ENCODE results near the gene APOBEC3B.
"Not testable (repeated sequence)": the region's sequence is repeated elsewhere in the genome, so short reads cannot be mapped to it uniquely, and the experiment has no call there.

Gene APOBEC3B

DNA sequence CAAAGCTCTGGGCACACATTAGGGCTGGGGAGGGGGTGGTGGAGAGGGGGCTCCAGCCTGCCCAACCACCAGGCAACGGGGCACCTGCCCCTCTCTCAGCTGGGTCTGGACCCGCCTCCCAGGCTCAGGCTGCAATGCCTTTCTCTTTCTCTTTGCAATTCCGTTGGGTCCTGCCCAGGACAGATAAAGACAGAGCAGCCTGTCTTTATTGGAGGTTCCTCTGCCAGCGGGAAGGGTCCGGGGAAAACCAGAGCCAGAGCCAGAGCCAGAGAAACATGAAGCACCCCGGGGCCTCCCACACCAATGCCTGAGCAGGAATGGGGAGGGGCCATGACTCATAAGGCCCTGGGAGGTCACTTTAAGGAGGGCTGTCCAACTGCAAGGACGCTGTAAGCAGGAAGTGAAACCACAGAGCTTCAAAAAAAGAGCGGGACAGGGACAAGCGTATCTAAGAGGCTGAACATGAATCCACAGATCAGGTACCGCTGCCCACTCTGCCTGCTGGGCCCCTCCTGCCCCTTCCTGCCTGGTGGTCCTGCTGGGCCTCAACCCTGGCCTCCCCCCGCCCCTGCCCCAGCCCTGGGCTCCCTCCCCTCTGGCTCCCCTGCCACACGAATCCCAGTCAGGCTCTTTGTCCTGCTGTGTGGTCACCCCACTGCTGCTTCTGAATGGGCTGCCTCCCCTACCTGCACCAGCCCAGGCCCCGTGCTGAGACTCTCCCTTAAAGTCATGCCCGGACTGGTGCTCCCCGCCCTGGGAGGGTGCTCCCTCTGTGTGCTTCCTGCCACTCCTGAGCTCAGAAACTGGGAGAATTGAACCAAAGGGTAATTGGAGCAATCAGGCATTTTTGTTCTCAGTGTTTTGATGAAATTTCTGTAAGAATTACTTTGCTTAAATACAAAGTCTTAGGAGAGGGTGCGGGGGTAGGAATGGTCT, at the start of gene APOBEC3B:
APOBEC3B (plus strand) TSS at position 356 of the 936 bp plus-strand sequence; CDS start at position 463, 107 bp downstream.
- peak; percentile 22 for DNase-seq

DNA sequence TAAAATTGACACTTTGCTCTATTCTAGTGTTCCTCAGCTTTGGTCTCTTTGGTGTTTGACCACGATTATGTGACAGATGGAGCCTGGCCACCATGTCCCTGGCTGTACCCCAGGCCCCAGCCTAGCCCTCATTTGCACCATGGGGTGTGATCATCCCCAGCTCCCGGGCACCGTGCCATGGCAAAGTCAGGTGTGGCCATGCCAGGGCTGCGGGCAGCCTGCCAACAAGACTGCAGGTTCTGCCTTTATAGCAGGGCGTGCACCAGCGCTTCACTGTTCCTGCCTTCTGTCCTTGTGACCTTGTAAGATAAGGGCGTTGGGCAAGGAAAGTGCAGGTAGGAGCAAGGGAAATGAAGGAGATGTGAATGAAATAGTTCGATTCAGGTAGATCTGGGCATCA, 47.1 kb upstream of the APOBEC3B start:
- no peak for DNase-seq

DNA sequence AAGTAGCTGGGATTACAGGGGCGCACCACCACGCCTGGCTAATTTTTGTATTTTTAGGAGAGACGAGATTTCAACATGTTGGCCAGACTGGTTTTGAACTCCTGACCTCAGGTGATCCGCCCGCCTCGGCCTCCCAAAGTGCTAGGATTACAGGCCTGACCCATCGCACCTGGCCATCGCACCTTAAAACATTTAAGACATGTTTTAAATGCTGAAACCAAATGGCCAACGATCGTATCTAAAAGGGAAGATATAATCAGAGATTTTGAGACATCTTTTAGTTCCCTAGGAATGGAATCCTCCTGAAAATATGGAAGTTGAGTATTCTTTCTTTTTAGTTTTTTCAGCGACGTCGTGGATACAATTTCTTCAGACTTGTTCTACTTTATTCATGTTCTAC, 46.5 kb upstream of the APOBEC3B start:
- DNase-seq: no peak

DNA sequence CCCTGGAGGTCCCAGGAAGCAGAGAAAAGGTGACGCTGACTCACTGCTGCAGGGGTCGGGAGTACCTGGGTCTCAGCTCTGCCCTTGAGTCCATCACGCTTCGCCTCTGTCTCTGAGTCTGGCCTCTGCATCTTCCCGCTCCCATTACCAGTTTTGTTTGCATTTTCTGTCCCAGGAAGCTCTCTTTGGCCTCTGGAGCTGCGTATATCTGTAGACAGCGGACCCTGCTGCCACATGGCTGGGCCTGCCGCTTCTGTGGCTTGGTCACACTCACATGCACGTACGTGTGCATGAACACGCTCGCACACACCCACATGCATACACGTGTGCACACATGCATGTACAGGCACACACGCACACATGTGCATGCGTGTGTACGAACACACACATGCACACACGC, 45.6 kb upstream of the APOBEC3B start:
- no peak for DNase-seq

DNA sequence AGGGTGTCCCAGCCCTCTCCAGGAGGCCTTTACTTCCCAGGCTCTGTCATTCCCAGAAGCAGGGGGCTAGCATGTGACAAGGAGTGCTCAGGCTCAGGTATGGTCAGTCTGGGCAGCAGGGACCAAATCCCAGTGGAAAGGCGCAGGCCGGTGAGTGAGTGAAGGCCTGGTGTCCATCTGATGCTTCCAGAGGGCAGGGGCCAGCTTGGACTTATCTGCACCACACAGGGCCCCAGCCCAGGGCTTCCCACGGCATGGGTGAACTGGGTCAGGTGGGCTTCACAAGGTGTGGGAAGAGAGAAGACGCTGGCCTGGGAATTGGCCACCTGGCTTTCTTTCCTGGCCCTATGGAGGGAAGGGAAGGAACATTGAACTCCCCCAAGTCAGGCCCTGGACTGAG, 45.1 kb upstream of the APOBEC3B start:
- DNase-seq: no peak

DNA sequence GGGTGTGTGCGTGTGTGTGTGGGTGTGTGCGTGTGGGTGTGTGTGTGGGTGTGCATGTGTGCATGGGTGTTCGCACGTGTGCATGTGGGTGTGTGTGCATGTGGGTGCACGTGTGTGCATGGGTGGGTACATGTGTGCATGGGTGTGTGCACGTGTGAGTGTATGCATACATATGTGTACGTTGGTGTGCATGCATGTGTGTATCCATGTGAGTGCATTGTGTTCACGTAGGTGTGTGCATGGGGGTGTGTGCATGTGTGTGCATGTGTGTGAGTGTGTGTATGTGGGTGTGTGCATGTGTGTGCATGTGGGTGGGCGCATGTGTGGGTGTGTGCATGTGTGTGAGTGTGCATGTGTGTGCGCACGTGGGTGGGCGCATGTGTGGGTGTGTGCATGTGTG, 44.6 kb upstream of the APOBEC3B start:
- DNase-seq: no peak

DNA sequence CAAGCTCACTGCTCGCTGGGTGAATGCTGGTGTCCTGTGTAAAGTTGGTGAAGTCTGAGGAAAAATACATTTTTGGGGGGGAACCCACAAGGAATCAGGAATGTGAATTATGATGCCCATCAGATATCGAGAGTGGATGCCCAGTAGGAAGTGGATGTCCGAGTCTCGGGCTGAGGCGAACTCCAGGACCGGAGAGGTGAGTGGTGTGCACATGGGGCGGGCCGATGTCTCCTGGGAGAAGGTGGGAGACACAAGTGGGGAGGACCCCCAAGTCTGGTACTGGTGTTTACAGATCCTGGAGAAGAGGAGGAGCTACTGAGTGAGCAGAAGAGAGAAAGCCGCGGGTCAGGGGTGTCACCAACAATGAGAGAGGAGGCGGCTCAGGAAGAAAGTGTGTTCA, 43.9 kb upstream of the APOBEC3B start:
- DNase-seq: no peak

DNA sequence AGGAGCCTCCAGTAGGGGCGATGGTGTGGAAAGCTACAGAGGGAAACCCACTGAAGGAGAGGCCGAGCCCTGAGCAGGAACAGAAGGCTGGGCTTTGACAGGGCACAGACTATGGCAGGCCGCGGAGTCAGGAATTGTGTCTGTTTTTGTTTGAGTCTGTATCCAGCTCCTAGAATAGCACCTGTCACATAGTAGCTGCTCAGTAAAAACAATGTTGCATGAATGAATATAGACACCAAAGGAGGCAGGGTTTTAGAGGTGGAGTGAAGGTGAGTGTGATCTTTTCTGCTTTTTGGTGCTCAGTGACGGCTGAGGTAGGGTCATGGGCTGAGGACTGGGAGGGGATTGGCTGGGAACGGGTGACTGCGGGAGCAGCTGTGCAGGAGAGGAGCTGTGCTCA, 43.2 kb upstream of the APOBEC3B start:
- no peak for DNase-seq

DNA sequence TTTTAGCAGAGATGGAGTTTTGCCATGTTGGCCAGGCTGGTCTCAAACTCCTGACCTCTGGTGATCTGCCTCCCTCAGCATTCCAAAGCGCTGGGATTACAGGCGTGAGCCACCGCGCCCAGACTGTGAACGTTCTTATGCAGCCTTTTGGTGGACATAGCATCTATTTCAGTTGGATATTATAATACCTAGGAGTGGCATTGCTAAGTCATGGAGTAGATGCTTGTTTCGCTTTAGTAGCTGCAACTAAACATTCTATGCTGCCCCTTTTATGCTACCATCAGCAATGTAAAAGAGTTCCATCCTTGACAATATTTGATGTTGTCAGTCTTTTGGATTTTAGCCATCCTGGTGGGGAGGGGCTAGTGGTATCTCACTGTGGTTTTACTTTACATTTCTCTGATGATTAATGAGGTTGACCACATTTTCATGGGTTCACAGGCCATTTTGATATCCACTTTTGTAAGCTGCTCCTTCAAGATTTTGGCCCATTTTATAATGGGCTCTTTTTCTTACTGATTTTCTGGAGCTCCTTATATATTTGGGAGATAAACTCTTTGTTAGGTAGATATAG, 41.2 kb upstream of the APOBEC3B start:
- no peak for DNase-seq

DNA sequence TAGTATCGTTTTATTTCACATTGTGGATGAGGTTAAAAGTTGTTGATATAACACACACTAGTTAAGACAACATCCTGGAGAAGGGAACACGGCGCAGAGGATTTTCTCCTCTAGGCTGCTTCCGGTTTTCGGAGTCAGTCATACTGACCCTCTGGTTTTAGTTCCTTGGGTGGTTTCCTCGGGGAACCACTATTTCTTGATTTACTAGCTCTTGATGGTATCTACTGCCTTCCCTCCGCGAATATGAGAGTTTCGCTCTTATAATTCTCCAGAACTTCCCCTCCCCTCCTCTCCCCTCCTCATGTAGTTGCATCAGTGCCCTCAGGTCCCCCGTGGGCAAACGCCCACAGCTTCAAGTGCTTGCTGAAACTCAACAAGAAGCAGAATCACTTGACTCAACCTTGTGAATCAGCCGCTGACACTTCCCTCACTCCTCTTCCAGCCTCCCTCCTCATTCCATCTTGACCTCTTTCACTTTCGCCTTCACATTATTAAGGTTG, 40.6 kb upstream of the APOBEC3B start:
- peak; percentile 77 for DNase-seq

DNA sequence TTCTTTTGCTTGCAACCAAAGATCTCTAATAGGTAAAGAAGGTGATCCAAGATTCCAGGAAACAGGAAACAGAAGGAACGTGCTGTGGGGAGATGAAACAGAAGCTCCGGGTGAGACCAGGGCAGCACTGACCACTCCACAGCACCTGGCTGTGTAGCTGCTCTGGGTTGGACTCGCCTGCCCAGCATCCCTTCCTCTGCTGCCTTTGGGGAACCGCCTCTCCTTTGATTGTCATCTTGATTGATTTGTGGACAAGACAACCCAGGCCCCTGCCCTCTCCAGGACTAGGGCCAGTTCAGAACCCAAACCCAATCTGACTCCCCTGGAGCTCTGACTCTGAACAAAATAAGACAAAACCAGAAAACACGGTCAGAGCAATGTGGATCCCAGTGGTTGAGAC, 39.4 kb upstream of the APOBEC3B start:
- DNase-seq: no peak

DNA sequence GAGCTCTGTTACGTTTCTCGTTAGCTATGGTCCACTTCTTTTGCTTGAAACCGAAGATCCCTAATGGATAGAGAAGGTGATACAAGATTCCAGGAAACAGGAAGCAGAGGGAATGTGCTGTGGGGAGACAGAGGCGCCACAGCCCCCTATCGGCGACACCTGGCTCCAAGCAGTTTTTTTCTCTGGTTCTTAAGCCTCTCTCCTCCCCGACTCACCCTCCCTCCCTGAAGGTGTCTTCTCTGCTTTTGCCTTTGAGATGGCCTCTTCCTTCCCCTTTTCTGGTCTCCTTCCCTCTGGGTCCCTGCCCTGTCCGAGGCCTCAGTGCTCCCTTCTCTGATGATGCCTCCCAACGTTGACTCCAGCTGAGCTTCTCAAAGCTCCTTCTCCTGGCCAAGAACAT, 38.9 kb upstream of the APOBEC3B start:
- no peak for DNase-seq

DNA sequence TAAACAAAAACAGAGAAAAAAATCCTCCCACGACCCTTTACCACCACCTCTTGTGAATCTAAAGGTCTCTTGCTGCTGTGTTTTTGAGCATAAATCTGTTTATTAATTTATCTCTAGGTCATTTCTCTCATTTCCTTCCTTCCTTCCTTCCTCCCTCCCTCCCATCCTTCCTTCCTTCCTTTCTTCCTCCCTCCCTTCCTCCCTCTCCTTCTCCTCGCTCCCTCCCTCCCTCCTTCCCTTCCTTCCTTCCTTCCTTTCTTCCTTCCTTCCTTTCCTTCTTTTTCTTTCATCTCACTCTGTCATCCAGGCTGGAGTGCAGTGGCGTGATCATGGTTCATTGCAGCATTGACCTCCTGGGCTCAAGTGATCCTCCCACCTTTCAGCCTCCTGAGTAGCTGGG, 38.3 kb upstream of the APOBEC3B start:
- no peak for DNase-seq

DNA sequence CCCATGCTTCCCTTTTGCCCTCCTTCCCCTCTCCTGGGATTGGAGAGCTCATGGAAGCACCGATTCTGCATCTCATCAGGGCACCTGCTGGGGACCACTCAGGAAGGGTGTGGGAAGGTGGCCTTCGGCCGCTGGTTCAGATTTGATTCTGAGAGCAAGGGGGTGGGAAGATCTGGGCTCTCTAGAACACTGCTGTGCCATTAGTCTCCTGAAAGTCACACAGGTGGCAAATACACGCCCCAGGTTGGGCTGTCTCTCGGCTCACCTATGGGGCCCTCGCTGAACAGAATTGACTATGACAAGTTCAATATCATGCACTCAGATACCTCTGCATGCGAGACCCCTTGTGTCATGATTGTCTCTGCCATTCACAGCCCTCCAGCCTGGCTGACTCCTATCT, 37.5 kb upstream of the APOBEC3B start:
- no peak for DNase-seq

DNA sequence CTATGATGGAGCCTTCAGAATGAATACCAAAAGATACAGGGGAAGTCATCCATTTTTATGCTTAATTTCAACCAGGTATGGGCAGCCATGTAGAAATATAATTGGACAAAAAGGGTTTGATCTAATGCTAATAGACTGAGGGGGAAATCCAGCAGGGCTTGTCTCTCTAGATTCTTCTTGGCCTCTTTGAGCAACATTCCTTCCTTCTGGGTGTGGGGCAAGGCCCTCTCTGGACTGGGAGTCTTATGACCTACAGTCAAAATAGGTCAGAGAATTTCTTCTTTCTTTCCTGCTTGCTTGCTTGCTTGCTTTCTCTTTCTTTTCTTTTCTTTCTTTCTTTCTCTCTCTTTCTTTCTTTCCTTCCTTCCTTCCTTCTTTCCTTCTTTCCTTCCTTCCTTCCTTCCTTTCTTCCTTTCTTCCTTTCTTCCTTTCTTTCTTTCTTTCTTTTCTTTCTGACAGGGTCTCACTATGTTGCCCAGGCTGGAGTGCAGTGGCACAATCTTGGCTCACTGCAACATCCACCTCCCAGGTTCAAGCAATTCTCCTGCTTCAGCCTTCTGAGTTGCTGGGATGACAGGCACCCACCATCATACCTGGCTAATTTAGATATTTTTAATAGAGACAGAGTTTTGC, 36.3 kb upstream of the APOBEC3B start:
- not testable (repeated sequence) for DNase-seq

DNA sequence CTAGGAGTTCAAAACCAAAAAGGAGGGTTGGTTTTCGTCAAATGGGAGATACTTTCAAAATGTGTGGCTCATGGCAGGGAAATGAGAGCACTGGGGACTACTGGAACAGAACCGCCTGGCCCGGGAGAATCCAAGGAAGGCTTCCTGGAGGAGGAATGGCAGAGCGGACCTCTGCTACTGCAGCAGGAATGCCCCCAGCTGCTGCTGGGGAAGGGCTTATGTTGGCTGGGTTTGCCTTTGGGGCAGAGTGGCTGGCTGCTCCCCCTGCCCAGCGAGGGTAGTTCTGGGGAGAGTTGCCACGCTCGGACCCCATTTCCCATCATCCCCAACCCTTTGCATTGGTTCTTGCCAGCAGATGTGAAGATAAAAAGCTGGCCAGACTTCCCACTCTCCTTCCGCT, 35.4 kb upstream of the APOBEC3B start:
- DNase-seq: no peak

DNA sequence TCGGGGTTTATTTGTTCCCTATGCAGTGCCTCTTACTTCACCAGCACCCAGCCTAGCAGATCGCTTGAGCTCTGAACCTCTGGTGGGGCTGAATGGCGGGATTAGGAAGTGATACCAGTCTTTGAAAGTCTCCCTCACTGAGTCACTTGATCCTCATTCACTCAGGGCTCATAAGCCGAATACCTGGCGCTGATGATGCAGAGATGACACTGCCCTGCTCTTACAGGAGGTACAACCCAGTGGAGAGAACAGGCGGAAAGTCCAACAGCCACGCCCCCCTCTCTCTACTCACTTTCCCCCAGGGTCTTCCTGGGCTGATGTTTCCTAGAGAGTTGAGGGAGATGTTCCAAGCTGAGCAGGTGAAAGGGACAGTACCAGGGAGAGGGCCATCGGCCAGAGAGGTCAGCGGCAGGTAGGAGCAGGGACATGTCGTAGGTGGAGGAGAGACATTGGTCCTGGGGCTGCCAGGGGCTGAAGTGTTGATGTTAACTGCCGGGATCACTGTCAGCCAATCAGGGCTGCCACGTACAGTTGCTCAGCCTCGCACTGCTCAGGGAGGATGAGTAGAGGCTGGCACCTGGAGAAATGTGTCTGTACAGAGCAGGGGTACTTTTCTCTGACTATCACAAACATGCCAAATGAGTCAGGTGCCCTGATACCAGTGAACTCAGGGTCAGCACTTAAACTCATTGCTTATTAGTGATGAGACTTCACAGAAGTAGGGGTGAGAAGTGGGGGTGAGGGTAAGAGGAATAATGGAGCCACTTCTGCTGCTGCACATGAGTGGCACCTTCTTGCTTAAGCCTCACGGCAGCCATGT, 34.6 kb upstream of the APOBEC3B start:
- no peak for DNase-seq

DNA sequence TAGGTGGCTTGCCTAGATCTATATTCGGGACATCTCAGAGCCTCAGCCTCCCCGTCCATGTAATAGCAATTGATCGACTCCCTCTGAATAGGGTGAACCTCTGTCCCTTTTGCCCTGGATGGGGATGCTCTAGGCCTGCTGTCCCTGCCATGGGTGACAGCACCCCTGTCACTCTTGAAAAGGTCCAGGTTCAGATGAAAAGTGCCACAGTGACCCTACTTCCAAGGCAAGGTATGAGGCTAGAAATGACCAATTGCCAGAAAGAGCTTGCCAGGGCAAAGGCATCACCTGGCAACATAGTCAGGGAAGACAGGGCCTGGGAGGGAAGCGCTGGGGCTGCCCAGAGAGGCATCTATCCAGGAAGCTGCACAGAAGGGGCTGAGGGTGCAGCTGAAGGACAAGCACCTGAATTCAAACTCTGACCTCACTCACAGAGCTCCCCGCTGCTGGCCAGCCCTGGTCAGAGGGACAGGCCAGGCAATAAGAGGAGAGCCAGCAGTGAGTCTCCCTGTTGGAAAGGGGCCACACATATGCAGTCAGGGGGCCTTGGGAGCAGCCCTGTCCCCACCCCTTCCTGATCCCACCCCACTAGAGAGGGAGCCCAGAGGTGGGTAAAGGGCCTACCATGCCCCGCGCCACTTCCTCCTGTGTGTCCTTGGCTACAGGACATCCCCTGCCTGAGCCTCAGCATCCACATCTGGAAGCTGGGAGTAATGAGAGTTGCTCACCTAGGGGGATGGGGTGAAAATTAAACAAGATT, 33.8 kb upstream of the APOBEC3B start:
- DNase-seq: no peak

DNA sequence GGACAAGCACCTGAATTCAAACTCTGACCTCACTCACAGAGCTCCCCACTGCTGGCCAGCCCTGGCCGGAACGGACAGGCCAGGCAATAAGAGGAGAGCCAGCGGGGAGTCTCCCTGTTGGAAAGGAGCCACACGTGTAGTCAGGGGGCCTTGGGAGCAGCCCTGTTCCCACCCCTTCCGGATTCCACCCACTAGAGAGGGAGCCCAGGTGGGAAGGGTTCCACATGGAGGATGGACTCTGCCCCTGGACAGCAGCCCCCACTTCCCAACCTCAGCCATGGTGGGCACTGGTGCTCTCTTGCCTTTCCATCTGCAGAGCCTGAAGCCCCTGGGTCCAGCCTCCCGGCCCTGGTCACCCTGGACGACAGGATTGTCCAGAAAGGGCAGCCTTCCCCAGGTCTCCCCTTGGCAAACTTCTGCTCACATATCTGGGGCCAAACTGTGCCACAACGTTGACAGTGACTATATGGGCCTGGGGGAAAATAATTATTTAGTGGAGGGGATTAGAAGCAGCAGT, 32.2 kb upstream of the APOBEC3B start:
- DNase-seq: no peak

DNA sequence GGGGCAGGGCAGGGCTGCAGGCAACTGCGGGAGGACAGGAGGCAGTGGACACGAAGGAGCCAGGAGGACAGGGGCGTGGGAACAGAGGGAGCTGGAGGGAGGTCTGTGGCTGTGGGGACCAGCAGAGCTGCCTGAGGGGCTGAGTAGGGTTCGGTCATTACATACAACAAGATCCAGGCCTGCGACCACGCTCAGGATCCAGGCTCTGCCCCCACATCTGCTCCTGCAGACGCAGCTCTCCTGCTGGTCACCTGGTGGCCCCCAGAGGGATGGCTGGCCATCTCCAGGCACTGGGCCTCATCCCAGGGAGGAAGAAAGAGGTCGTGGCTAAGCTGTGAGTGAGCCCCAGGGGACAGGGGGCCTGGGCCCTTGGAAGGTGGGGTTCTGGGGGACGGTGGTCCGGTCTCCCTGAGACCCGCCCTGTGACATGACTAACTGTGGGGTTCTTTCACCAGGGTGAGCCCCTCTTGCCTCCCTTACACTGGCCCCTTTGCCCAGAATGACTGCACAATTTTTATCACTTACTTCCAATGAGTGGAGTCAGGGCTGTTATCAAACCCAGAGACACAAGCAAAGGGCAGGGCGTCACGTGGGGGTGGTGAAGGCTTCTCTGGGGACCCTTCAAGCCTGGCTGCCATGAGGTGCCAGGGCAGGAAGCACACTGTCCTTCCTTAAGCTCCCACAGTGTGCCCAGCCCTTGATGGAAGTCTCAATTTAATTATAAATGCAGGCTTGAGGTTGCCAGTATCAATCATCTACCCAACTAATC, 31.4 kb upstream of the APOBEC3B start:
- no peak for DNase-seq

DNA sequence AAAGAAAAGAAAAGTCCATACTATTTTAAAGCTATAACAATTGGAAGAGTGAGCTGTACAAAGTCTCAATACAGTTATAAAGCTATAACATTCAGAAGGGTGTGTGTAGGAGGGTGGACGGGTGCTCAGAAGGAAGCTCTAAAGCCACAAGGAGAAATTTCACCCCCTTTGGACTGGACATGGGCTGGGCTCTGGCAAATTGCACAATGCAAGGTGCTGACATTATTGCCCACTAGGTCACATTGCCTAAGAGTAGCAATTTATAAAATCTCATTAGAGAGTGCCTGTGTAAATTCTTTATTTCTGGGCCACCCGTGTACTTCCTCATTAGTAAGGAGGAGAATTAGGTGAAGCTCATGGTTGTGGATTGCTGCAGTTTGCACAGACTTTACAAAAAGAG, 30.4 kb upstream of the APOBEC3B start:
- DNase-seq: no peak

All from activated naive CD4-positive, alpha-beta T cell treated with anti-CD3 and anti-CD28 coated beads, Interleukin-2, amount 50 U/mL, for 16 hours (primary cell).